ENCODE data around the gene STX16.

The STX16 gene

GRCh38 chr20:58618351-58619076, 32.6 kb upstream of the STX16 start:
- in situ Hi-C loops (cut with MboI; ENCODE audit: low sequenced_read_pairs) = no loop called here

GRCh38 chr20:58619077-58619863, 31.8 kb upstream of the STX16 start:
- in situ Hi-C loops (cut with MboI; ENCODE audit: low sequenced_read_pairs) = no loop called here

GRCh38 chr20:58619864-58620431, 31.1 kb upstream of the STX16 start:
- in situ Hi-C loops (cut with MboI; ENCODE audit: low sequenced_read_pairs) = no loop called here

GRCh38 chr20:58621906-58622548, 29.1 kb upstream of the STX16 start:
- in situ Hi-C loops (cut with MboI; ENCODE audit: low sequenced_read_pairs) = no loop called here

DNA sequence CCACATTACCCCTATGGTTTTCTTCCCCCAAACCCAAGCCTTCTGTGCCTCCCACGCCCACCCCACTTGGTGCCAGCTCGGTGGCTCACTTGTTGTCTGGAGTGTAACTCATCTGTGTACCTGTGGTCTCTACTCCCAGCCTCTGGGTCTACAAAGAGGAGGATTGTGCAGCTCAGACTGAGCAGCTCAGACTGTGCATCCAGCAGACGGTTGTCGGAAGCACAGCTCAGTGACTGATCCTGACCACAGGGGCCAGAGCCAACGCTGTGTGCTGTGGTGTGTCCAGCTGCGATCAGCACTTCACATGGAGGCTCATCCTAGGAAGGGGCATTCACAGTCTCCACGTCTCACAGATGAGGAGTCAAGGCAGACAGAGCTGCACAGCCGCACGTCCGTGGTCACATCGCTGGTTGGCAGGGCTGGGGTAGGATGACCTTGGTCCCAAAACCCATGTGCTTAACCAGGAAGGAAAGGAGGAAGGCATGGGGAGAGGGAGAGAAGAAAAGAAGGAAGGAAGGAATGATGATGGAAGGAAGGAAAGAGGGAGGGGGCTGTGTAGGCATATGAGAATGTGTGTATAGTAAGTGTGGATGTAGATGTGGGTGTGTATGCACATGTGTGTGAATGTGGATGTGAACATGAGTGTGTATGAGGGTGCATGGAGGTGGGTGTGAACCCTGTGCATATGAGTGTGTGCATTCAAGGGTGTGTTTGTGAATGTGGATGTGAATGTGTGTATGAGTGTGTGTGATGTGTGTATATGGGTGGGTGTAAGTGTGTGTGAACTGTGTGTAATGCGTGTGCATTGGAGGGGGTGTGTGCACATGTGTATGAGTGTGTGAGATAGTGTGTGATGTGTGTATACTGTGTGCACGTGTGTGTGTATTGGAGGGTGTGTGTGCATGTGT, 28.2 kb upstream of the STX16 start:
- in situ Hi-C loops (cut with MboI; ENCODE audit: low sequenced_read_pairs) = no loop called here

GRCh38 chr20:58623579-58624473, 27.3 kb upstream of the STX16 start:
- in situ Hi-C loops (cut with MboI; ENCODE audit: low sequenced_read_pairs) = no loop called here

- in situ Hi-C loops (cut with MboI; ENCODE audit: low sequenced_read_pairs) = no loop called here
Measured at GRCh38 chr20:58624687-58625086, 26.4 kb upstream of the STX16 start.

GRCh38 chr20:58625585-58625984, 25.5 kb upstream of the STX16 start:
- in situ Hi-C loops (cut with MboI; ENCODE audit: low sequenced_read_pairs) = no loop called here

DNA sequence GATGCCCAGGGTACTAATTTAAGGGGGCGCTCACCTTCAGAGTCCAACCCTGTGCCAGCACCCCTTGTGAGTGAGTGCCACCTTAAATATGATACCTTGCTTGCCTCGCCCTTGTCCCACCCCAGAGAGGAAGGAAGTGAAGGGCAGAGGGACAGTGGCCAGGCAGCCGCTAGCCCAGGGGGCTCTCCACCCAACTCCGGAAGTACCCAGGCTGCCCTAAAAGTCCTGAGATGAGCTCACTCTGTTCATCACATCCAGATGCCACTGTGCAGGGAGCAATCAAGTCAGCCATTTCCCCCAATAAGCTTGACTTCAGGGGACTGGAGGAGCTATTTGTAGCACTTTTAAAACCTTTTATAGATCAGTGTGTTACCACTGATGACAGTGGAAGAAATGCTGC, 25.0 kb upstream of the STX16 start:
- in situ Hi-C loops (cut with MboI; ENCODE audit: low sequenced_read_pairs) = no loop called here

DNA sequence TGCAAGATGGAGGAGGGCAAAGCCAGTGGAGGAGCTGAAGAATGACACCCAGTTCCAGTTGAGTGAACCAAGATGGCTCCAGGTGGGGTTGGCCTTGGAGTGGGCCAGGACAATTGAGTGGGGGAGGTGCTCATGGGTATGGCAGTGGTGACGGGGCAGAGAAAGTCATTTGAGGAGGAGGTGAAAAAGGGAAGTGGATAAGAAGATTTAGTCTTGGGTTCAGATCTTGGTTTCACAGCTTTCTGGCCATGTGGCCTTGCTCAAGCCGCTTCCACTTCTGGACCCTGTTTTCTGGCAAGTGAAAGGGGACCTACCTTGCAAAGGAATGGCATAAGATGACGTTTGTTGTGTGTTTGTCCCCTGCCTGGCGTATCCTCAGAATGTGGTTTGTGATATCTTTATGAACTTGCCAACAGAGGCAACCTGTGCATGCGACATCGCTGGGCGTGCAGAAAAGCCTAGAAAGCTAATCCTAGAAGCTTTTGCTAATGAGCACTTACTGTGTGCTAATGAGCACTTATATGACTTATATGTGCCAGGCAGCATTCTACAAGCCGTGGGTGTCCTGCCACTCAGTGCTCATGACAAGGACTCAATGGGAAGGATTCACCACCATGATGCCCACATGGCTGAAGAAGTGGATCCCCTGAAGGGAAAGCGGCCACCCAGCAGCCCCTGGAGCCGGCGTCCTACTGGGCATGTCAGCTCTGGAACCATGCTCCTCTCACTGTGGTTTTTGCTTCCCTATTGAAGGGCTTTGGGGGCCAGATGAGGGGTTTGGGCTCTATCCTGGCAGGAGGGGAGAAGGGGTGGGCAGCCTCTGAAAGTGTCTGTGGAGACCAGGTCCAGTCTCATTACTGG, 23.6 kb upstream of the STX16 start:
- in situ Hi-C loops (cut with MboI; ENCODE audit: low sequenced_read_pairs) = no loop called here

DNA sequence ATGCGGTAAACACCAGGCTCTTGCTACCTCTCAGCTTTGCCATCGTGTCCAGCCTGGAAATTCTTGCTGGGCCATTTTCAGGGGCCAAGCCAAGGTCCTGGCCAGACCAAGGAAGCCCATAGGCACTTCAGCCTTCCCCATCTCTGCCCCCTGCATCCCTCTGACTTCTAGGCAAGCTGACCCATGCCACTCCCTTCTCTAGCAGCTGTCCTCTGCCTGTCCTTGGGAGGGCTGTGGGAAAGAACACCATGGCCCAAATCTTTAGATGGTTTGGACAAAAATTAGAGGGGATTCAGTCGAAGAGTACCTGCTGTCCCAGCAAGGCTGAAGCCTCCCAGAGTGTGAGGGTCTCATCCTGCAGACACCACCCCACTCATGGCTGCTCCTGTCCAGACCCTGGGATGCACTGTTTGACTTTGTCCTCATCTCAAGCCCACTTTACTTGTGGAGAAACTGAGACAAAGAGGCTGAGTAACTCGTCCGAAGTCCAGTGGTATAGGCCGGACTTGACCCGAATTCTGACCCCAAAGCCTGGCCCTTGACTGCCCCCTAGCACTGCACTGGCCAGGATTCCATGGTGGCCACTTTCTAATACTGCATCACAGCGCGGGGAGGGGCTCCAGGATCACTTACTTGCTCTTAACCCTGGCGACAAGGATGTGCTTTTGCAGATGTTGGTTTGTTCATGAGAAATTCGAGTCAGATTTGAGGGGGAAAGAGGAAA, 22.4 kb upstream of the STX16 start:
- in situ Hi-C loops (cut with MboI; ENCODE audit: low sequenced_read_pairs) = no loop called here

GRCh38 chr20:58629215-58629580, 21.9 kb upstream of the STX16 start:
- in situ Hi-C loops (cut with MboI; ENCODE audit: low sequenced_read_pairs) = no loop called here

DNA sequence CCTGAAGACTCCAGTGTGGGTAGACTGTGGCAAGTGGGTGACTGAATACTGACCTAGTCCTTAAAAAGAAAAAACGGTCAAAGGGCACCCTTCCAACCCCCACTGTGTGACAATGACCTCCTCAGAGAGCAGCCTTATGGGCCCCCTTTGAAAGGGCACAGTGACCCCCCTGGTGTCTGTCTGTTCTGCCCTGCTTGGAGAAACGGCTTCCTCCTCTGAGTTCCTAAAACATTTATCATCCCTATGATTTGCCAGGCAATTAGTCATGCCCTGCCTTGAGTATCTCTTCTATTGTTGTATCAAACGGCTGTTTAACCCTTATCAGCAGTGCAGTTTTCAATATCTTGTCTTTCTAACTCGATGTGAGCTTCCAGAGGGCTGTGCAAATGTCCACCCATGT, 21.0 kb upstream of the STX16 start:
- in situ Hi-C loops (cut with MboI; ENCODE audit: low sequenced_read_pairs) = no loop called here

- in situ Hi-C loops (cut with MboI; ENCODE audit: low sequenced_read_pairs) = no loop called here
Measured at GRCh38 chr20:58633161-58634053, 17.7 kb upstream of the STX16 start.

DNA sequence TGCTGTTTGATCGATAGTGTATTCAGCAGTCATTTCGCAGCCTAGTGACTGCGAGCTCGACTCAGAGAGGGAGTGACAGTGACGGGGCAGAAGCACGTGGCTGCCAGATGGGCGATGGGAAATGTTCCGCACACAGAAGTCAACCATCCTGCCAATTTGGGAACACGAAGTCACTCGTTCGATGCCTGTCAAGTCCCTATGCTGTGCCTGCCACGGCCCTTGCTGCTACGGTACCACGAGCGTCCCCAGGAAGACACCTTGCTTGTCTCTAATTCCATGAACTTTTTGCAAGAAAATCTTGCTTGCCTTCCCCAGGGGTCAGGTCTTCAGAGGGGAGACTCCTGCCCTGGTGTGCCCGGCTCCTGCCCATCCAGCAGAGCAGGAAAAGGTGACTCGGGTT, 17.0 kb upstream of the STX16 start:
- in situ Hi-C loops (cut with MboI; ENCODE audit: low sequenced_read_pairs) = no loop called here

GRCh38 chr20:58634521-58635278, 16.4 kb upstream of the STX16 start:
- in situ Hi-C loops (cut with MboI; ENCODE audit: low sequenced_read_pairs) = no loop called here

Measured in HL-60/S4 treated with phorbol 12-myristate 13-acetate at 8.2 ng/mL for 4 days and 3 days (cell line).